Type B pancreatic cell (in vitro differentiated cells): ENCODE data around the gene NOL9. TPM values are rescaled to one million over a fixed set of nuclear protein-coding genes. Genes with fewer than 3 reads are reported as not detected.

ENCODE experiments used
- DNase-seq: peaks from one replicate; pipeline ENCODE4 v3.0.0; 2021; ENCODE audit warnings: mixed read lengths; ENCODE audit not compliant: unreplicated experiment; ENCODE audit errors: extremely low spot score
- H3K27ac Mint-ChIP-seq: 2 replicates; pipeline ENCODE4 v1.8.0; 2021; ENCODE audit warnings: mild to moderate bottlenecking, mixed read lengths
- H3K27me3 Mint-ChIP-seq: 2 replicates; pipeline ENCODE4 v1.8.0; 2021; ENCODE audit warnings: mixed read lengths
- H3K36me3 Mint-ChIP-seq: 2 replicates; pipeline ENCODE4 v1.8.0; 2021; ENCODE audit warnings: mixed read lengths
- H3K4me1 Mint-ChIP-seq: one replicate; pipeline ENCODE4 v1.8.0; 2021; ENCODE audit warnings: mixed read lengths; ENCODE audit not compliant: unreplicated experiment
- H3K4me3 Mint-ChIP-seq: 2 replicates; pipeline ENCODE4 v1.8.0; 2021; ENCODE audit warnings: mild to moderate bottlenecking, mixed read lengths
- H3K9me3 Mint-ChIP-seq: 2 replicates; pipeline ENCODE4 v1.8.0; 2021; ENCODE audit warnings: mixed read lengths
- CTCF ChIP-seq: fragments of 200-600 bp; sonication (generic); conservative IDR thresholded peaks from 2 replicates; pipeline ENCODE4 v1.5.0; 2021; ENCODE audit warnings: antibody characterized with exemption, mild to moderate bottlenecking
- total RNA-seq: library from RNA; stranded (reverse); gene quantifications from 2 replicates; pipeline ENCODE4 v1.2.1, GENCODE V29; 2021; ENCODE audit warnings: low replicate concordance

NOL9 gene
- total RNA-seq, 1 donor from 2014 or later, result 43.0 TPM

- DNase-seq, result no peak
- TF ChIP-seq CTCF, result peak; percentile 57
- H3K9me3 Mint-ChIP-seq, result no peaks in the 10 kb centered on the region
- peak overlapping the region; percentile 89 for H3K4me3 Mint-ChIP-seq
- no peak overlapping the region for H3K27ac Mint-ChIP-seq
- H3K4me1 Mint-ChIP-seq, result peaks cover 33% of the 10 kb centered on the region
- peaks cover 4% of the 10 kb centered on the region for H3K27me3 Mint-ChIP-seq
- H3K36me3 Mint-ChIP-seq, result no peaks in the 10 kb centered on the region
Observed at GRCh38 chr1:6490181-6491080, 63.9 kb downstream of the NOL9 start.

GRCh38 chr1:6489799-6490180 lies 64.5 kb downstream of the NOL9 start:
- peak; percentile 99 for TF ChIP-seq CTCF
- H3K27ac Mint-ChIP-seq, result no peak overlapping the region
- H3K9me3 Mint-ChIP-seq, result no peaks in the 10 kb centered on the region
- H3K4me3 Mint-ChIP-seq, result peak overlapping the region; percentile 89
- peaks cover 33% of the 10 kb centered on the region for H3K4me1 Mint-ChIP-seq
- H3K36me3 Mint-ChIP-seq, result no peaks in the 10 kb centered on the region
- peaks cover 4% of the 10 kb centered on the region for H3K27me3 Mint-ChIP-seq
- DNase-seq, result peak; percentile 91

GRCh38 chr1:6489383-6489765 lies 64.9 kb downstream of the NOL9 start:
- H3K36me3 Mint-ChIP-seq, result no peaks in the 10 kb centered on the region
- H3K9me3 Mint-ChIP-seq, result no peaks in the 10 kb centered on the region
- no peak overlapping the region for H3K27ac Mint-ChIP-seq
- TF ChIP-seq CTCF, result no peak
- H3K4me3 Mint-ChIP-seq, result peak overlapping the region; percentile 89
- DNase-seq, result no peak
- H3K4me1 Mint-ChIP-seq, result peaks cover 29% of the 10 kb centered on the region
- peaks cover 4% of the 10 kb centered on the region for H3K27me3 Mint-ChIP-seq

- DNase-seq, result no peak
- H3K27ac Mint-ChIP-seq, result no peak overlapping the region
- no peaks in the 10 kb centered on the region for H3K9me3 Mint-ChIP-seq
- peaks cover 4% of the 10 kb centered on the region for H3K27me3 Mint-ChIP-seq
- no peaks in the 10 kb centered on the region for H3K36me3 Mint-ChIP-seq
- TF ChIP-seq CTCF, result no peak
- peaks cover 29% of the 10 kb centered on the region for H3K4me1 Mint-ChIP-seq
- no peak overlapping the region for H3K4me3 Mint-ChIP-seq
Observed at GRCh38 chr1:6488602-6489382, 65.5 kb downstream of the NOL9 start.

GRCh38 chr1:6487804-6488484 lies 66.4 kb downstream of the NOL9 start:
- Mint-ChIP-seq H3K27me3 (peaks cover 4% of the 10 kb centered on the region), H3K4me1 (peaks cover 29% of the 10 kb centered on the region), H3K27ac (no peak overlapping the region), H3K9me3 (no peaks in the 10 kb centered on the region), H3K4me3 (peak overlapping the region; percentile 62), H3K36me3 (no peaks in the 10 kb centered on the region)
- no peak for DNase-seq
- no peak for TF ChIP-seq CTCF
